Mucosa of stomach (tissue), 1 donor: ENCODE measurements around the gene PPM1B.

Experiments
- H3K27me3 ChIP-seq: one replicate; pipeline ENCODE4 v1.7.0; 2013; ENCODE audit warnings: mild to moderate bottlenecking, low read length; ENCODE audit not compliant: control insufficient read depth, insufficient read depth
- H3K36me3 ChIP-seq: one replicate; pipeline ENCODE4 v1.7.0; 2013; ENCODE audit warnings: low read length; ENCODE audit not compliant: control insufficient read depth, insufficient read depth
- H3K4me1 ChIP-seq: one replicate; pipeline ENCODE4 v1.7.0; 2013; ENCODE audit warnings: mild to moderate bottlenecking, low read length; ENCODE audit not compliant: control insufficient read depth, insufficient read depth
- H3K4me3 ChIP-seq: one replicate; pipeline ENCODE4 v1.7.0; 2013; ENCODE audit warnings: low read length
- H3K9ac ChIP-seq: one replicate; pipeline ENCODE4 v1.7.0; 2013; ENCODE audit warnings: mild to moderate bottlenecking, low read length, moderate library complexity
- H3K9me3 ChIP-seq: one replicate; pipeline ENCODE4 v1.7.0; 2013; ENCODE audit warnings: mild to moderate bottlenecking, low read length, moderate library complexity; ENCODE audit not compliant: control insufficient read depth
- donor health status: Pancreatic carcinoma.

Gene PPM1B

DNA sequence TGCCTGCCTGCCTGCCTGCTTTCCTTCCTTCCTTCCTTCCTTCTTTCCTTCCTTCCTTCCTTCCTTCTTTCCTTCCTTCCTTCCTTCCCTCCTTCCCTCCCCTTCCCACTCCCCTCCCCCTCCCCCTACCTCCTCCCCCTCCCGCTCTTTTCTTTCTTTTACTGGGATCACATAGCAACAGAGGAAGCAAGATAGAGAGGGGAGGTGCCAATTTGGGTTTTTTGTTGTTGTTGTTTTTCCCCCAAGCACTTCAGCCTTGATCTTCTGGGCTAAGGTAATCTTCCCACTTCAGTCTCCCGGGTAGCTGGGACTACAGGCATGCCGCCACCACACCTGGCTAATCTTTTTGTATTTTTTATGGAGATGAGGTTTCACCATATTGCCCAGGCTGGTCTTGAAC is 20.0 kb downstream of the PPM1B start:
- H3K9ac ChIP-seq: no peak overlapping the region
- no peak overlapping the region for H3K4me3 ChIP-seq
- H3K36me3 ChIP-seq: no peaks in the 10 kb centered on the region
- no peaks in the 10 kb centered on the region for H3K27me3 ChIP-seq
- no peaks in the 10 kb centered on the region for H3K9me3 ChIP-seq
- H3K4me1 ChIP-seq: peaks cover 7% of the 10 kb centered on the region

DNA sequence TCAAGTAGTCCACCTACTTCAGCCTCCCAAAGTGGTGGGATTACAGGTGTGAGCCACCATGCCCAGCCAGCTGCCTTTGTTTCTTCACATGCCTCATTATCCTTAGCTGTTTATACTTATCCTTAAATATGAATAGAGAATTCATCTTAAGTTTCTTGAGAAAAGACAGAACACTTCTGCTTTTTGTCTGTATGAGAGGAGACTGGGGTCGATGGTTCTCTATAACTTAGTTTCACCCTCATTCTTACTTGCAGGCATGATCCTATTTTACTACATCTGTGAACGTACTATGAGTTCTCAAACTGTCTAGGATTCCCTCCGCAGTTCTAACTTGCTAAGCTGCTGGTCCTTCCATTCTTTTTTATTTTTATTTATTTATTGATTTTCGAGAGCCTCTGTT is 20.4 kb downstream of the PPM1B start:
- H3K4me1 ChIP-seq: peaks cover 7% of the 10 kb centered on the region
- H3K27me3 ChIP-seq: no peaks in the 10 kb centered on the region
- H3K9ac ChIP-seq: no peak overlapping the region
- H3K36me3 ChIP-seq: no peaks in the 10 kb centered on the region
- H3K4me3 ChIP-seq: no peak overlapping the region
- H3K9me3 ChIP-seq: no peaks in the 10 kb centered on the region

DNA sequence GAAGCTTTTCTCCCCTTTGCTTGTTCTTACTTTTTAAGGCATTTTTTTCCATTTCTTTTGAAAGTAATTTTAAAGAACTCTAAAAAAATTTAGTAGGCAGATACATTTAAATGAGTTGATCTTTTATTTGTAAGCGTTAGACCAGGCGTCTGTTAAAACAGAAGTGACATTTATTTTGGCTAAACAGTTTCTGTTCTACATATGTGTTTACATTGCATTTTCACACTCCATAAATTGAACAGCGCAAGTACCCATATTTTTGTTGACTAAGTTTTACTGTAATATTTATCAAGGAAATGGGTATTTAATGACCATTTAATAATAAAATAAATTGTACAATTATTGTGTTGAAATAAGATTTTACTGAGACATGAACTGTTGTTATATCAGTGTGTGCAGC is 21.9 kb downstream of the PPM1B start:
- Histone ChIP-seq H3K9me3 (no peaks in the 10 kb centered on the region), H3K27me3 (no peaks in the 10 kb centered on the region), H3K4me3 (no peak overlapping the region), H3K9ac (no peak overlapping the region), H3K36me3 (no peaks in the 10 kb centered on the region), H3K4me1 (peaks cover 4% of the 10 kb centered on the region)

- Histone ChIP-seq H3K4me3 (no peak overlapping the region), H3K4me1 (no peaks in the 10 kb centered on the region), H3K9me3 (no peaks in the 10 kb centered on the region), H3K27me3 (no peaks in the 10 kb centered on the region), H3K9ac (no peak overlapping the region), H3K36me3 (no peaks in the 10 kb centered on the region)
Observed at GRCh38 chr2:44191739-44192138, 23.1 kb downstream of the PPM1B start.

DNA sequence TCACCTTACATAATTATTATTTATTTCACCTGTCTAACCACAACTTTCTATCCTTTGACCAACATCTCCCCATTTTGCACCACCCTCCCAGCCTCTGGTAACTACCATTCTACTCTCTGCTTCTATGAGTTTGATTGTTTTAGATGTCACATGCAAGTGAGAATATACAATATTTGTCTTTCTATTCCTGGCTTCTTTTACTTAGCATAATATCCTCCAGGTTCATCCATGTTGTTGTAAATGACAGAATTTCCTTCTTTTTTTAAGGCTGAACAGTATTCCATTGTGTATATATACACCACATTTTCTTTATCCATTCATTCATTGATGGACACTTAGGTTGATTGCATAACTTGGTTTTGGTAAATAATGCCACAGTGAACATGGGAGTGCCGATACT is 24.0 kb downstream of the PPM1B start:
- Histone ChIP-seq H3K4me3 (no peak overlapping the region), H3K9ac (no peak overlapping the region), H3K9me3 (no peaks in the 10 kb centered on the region), H3K27me3 (no peaks in the 10 kb centered on the region), H3K36me3 (no peaks in the 10 kb centered on the region), H3K4me1 (no peaks in the 10 kb centered on the region)

- H3K9me3 ChIP-seq: no peaks in the 10 kb centered on the region
- H3K36me3 ChIP-seq: no peaks in the 10 kb centered on the region
- H3K9ac ChIP-seq: no peak overlapping the region
- H3K4me3 ChIP-seq: no peak overlapping the region
- H3K27me3 ChIP-seq: no peaks in the 10 kb centered on the region
- peaks cover 4% of the 10 kb centered on the region for H3K4me1 ChIP-seq
Observed at GRCh38 chr2:44195714-44196113, 27.0 kb downstream of the PPM1B start.

DNA sequence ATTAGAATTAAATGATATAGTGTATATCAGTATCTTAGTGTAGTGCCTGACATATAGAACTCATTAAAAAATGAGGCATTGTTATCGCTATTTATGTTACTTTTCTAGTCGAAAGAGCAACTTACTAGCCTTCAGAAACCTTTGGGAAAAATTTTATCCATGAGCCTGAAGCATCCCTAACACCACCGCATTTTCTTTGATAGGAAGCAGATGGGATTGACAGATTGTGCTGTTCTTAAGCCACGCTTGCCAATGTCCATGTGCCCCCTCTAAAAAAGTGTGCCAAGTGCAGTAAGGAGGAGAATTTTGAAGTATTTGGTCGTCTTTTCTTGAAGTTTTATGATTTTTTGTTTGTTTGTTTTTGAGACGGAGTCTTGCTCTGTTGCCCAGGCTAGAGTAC is 29.1 kb downstream of the PPM1B start:
- Histone ChIP-seq H3K36me3 (no peaks in the 10 kb centered on the region), H3K4me1 (peaks cover 4% of the 10 kb centered on the region), H3K4me3 (no peak overlapping the region), H3K9ac (no peak overlapping the region), H3K9me3 (no peaks in the 10 kb centered on the region), H3K27me3 (no peaks in the 10 kb centered on the region)

DNA sequence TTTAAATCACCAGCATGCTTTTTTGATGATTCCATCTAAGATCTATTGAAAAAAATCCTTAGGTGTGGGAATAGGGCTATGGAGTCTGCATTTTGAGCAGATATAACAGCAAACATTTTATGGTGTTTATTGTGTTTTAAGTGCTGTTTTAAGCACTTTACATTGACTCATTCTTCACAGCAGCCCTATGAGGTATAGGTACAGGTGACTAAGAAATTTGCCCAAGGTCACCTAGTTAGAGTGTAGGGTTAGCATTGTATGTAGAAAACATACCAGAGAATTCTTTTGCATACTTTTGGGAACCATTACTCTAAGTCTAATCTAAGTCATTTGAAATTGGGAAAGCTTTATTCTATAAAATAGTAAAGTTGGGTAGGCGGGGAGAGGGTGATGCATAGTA is 31.3 kb downstream of the PPM1B start:
- peaks cover 4% of the 10 kb centered on the region for H3K4me1 ChIP-seq
- H3K9ac ChIP-seq: no peak overlapping the region
- H3K36me3 ChIP-seq: no peaks in the 10 kb centered on the region
- H3K27me3 ChIP-seq: no peaks in the 10 kb centered on the region
- H3K4me3 ChIP-seq: no peak overlapping the region
- no peaks in the 10 kb centered on the region for H3K9me3 ChIP-seq

GRCh38 chr2:44200759-44201158 is 32.1 kb downstream of the PPM1B start:
- Histone ChIP-seq H3K9ac (no peak overlapping the region), H3K4me1 (peaks cover 4% of the 10 kb centered on the region), H3K4me3 (no peak overlapping the region), H3K36me3 (no peaks in the 10 kb centered on the region), H3K27me3 (no peaks in the 10 kb centered on the region), H3K9me3 (no peaks in the 10 kb centered on the region)

DNA sequence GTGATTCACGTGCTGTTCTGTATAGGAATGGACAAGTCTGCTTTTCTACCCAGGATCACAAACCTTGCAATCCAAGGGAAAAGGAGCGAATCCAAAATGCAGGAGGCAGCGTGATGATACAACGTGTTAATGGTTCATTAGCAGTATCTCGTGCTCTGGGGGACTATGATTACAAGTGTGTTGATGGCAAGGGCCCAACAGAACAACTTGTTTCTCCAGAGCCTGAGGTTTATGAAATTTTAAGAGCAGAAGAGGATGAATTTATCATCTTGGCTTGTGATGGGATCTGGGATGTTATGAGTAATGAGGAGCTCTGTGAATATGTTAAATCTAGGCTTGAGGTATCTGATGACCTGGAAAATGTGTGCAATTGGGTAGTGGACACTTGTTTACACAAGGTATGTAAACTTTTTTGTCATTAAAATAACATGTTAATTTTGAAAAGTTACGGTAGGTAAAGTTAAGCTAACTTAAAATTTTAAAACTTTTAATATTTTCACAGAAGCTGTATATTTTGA is 33.0 kb downstream of the PPM1B start:
- Histone ChIP-seq H3K9ac (no peak overlapping the region), H3K27me3 (no peaks in the 10 kb centered on the region), H3K9me3 (no peaks in the 10 kb centered on the region), H3K36me3 (no peaks in the 10 kb centered on the region), H3K4me3 (no peak overlapping the region), H3K4me1 (peaks cover 4% of the 10 kb centered on the region)

DNA sequence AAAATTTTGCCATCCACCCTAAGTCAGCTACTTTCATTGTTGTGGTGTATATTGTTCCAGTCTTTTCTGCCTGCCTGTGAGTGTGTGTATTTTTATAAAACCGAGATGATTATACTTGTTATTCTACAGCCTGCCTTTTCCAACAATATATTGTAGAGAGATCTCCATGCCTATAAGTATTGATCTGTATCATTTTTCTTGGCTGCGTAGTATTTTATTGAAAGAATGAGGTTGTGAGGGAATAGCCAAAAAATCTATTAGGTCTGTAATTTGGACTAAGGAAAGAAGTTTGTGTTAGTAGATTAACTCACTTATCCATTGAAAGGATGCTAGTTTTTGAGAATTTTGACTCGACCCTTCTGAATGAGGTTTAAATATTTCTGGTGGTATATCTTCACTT is 34.9 kb downstream of the PPM1B start:
- Histone ChIP-seq H3K4me3 (no peak overlapping the region), H3K9me3 (no peaks in the 10 kb centered on the region), H3K4me1 (peaks cover 3% of the 10 kb centered on the region), H3K27me3 (no peaks in the 10 kb centered on the region), H3K9ac (no peak overlapping the region), H3K36me3 (no peaks in the 10 kb centered on the region)

DNA sequence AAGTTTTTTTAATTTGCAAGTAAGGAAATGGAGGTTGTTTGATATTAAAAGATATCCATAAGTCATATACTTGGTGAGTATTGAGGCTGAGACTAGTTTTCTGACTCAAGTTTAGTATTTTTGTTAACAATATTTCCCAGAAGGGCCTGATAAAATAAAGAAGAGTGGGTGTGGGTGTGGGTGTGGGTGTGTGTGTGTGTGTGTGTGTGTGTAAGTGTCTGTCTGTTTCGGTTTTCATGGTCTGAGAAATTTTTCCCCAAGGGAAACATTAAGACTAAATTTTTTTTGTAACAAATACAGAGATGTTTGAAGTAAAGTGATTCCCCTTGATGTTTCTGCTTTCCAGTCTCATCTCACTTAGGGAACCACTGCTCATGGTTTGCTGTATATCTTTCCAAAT is 36.5 kb downstream of the PPM1B start:
- Histone ChIP-seq H3K4me1 (no peaks in the 10 kb centered on the region), H3K36me3 (no peaks in the 10 kb centered on the region), H3K27me3 (no peaks in the 10 kb centered on the region), H3K9ac (no peak overlapping the region), H3K9me3 (no peaks in the 10 kb centered on the region), H3K4me3 (no peak overlapping the region)

DNA sequence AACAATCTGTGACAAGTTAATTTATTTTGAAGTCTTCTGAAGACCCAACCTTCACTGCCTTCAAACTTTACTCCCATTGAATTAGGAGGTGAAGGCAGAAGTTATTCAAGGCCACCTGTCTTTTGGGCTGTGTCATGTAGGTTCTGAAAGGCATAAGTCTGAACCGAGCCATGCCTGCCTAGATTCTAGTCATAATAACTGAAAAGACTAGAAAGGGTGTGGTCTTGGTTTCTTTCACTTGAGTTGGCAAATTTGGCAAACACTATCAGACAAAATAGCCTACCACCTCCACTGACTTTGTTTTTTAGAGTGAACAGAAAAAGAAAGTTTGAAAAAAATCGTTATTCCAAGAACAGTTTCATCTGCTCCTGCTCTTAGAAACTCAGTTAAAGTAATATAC is 38.4 kb downstream of the PPM1B start:
- no peaks in the 10 kb centered on the region for H3K36me3 ChIP-seq
- no peak overlapping the region for H3K4me3 ChIP-seq
- no peak overlapping the region for H3K9ac ChIP-seq
- H3K27me3 ChIP-seq: no peaks in the 10 kb centered on the region
- H3K9me3 ChIP-seq: no peaks in the 10 kb centered on the region
- no peaks in the 10 kb centered on the region for H3K4me1 ChIP-seq
